DMS79 treated with DMSO at 0.1 percent for 48 hours (cell line): ENCODE data around the gene RNF13.
"Not testable (repeated sequence)": the region's sequence is repeated elsewhere in the genome, so short reads cannot be mapped to it uniquely, and the experiment has no call there.

Experiments used
- DNase-seq: peaks from one replicate; lab custom pipeline; 2025; lab: John Stamatoyannopoulos, UW

Gene RNF13

GRCh38 chr3:149957361-149958125 is 144.5 kb downstream of the RNF13 start:
- DNase-seq = no peak

- no peak for DNase-seq
Measured at GRCh38 chr3:149958171-149958796, 145.3 kb downstream of the RNF13 start.

- no peak for DNase-seq
Measured at GRCh38 chr3:149959443-149959842, 146.4 kb downstream of the RNF13 start.

- DNase-seq = no peak
Measured at GRCh38 chr3:149963485-149963884, 150.5 kb downstream of the RNF13 start.

- no peak for DNase-seq
Measured at GRCh38 chr3:149964291-149964690, 151.3 kb downstream of the RNF13 start.

- no peak for DNase-seq
Measured at GRCh38 chr3:149965278-149965677, 152.3 kb downstream of the RNF13 start.

GRCh38 chr3:149967086-149967685 is 154.2 kb downstream of the RNF13 start:
- peak; percentile 76 for DNase-seq

GRCh38 chr3:149968216-149968615 is 155.2 kb downstream of the RNF13 start:
- peak; percentile 47 for DNase-seq

- DNase-seq = peak; percentile 84
Measured at GRCh38 chr3:149969110-149969939, 156.3 kb downstream of the RNF13 start.

GRCh38 chr3:149969940-149970715 is 157.1 kb downstream of the RNF13 start:
- DNase-seq = peak; percentile 93

- peak; percentile 78 for DNase-seq
Measured at GRCh38 chr3:149970716-149971402, 157.8 kb downstream of the RNF13 start, which contains the start of gene PFN2. PFN2 (minus strand) TSS chr3:149970895; CDS start chr3:149970856, 39 bp downstream.

GRCh38 chr3:149971403-149972075 is 158.5 kb downstream of the RNF13 start:
- DNase-seq = peak; percentile 88

- no peak for DNase-seq
Measured at GRCh38 chr3:149975919-149976318, 162.9 kb downstream of the RNF13 start.

- no peak for DNase-seq
Measured at GRCh38 chr3:149977386-149977785, 164.4 kb downstream of the RNF13 start.

- not testable (repeated sequence) for DNase-seq
Measured at GRCh38 chr3:149981979-149982378, 169.0 kb downstream of the RNF13 start.

- DNase-seq = not testable (repeated sequence)
Measured at GRCh38 chr3:149983053-149983452, 170.0 kb downstream of the RNF13 start.

- no peak for DNase-seq
Measured at GRCh38 chr3:149983628-149984027, 170.6 kb downstream of the RNF13 start.

GRCh38 chr3:149989307-149989706 is 176.3 kb downstream of the RNF13 start:
- no peak for DNase-seq

GRCh38 chr3:149990423-149990948 is 177.5 kb downstream of the RNF13 start:
- no peak for DNase-seq
